HS-5 (cell line): ENCODE measurements around the gene ARHGAP15.

Experiments
- DNase-seq: peaks from one replicate; pipeline ENCODE4 v3.0.0-alpha.2; 2012; ENCODE audit warnings: low read depth

ARHGAP15 gene

GRCh38 chr2:143776526-143777297, 647.5 kb downstream of the ARHGAP15 start:
- no peak for DNase-seq

- DNase-seq, result peak; percentile 59
These were observed 649.8 kb downstream of the ARHGAP15 start for GRCh38 chr2:143779021-143779420.

GRCh38 chr2:143786026-143786765, 657.0 kb downstream of the ARHGAP15 start:
- no peak for DNase-seq

- no peak for DNase-seq
These were observed 658.5 kb downstream of the ARHGAP15 start for GRCh38 chr2:143787674-143788073.

GRCh38 chr2:143792602-143793001, 663.4 kb downstream of the ARHGAP15 start:
- no peak for DNase-seq

- DNase-seq, result no peak
These were observed 664.2 kb downstream of the ARHGAP15 start for GRCh38 chr2:143793381-143793780.

- DNase-seq, result no peak
These were observed 666.8 kb downstream of the ARHGAP15 start for GRCh38 chr2:143796051-143796450.

GRCh38 chr2:143801561-143801960, 672.3 kb downstream of the ARHGAP15 start:
- DNase-seq, result no peak

GRCh38 chr2:143802242-143802641, 673.0 kb downstream of the ARHGAP15 start:
- no peak for DNase-seq

GRCh38 chr2:143802871-143803650, 673.8 kb downstream of the ARHGAP15 start:
- DNase-seq, result no peak

GRCh38 chr2:143803936-143804335, 674.7 kb downstream of the ARHGAP15 start:
- no peak for DNase-seq

GRCh38 chr2:143805666-143806065, 676.4 kb downstream of the ARHGAP15 start:
- no peak for DNase-seq

GRCh38 chr2:143807192-143807591, 678.0 kb downstream of the ARHGAP15 start:
- DNase-seq, result no peak

- no peak for DNase-seq
These were observed 678.5 kb downstream of the ARHGAP15 start for GRCh38 chr2:143807671-143808070.

- no peak for DNase-seq
These were observed 678.9 kb downstream of the ARHGAP15 start for GRCh38 chr2:143808166-143808565.

GRCh38 chr2:143815082-143815481, 685.9 kb downstream of the ARHGAP15 start:
- no peak for DNase-seq

GRCh38 chr2:143816916-143817315, 687.7 kb downstream of the ARHGAP15 start:
- DNase-seq, result no peak
